ENCODE results near the gene INPP5A. TPM values are rescaled to one million over a fixed set of nuclear protein-coding genes. Genes with fewer than 3 reads are reported as not detected.

INPP5A gene
- total RNA-seq, 1 experiment from 2014 or later, result 12.3 TPM

- no peaks in the 10 kb centered on the region for H3K9me2 ChIP-seq (ENCODE audit: insufficient read depth)
- intact Hi-C loops (cut with micrococcal nuclease), result no loop called here
- ChIA-PET RAD21 (ENCODE audit: low non-redundant PET in 1 of 2, low total read pairs in 2 of 2, uncharacterized antibody in 2 of 2, unreplicated experiment in 2 of 2) (no interaction called here), CTCF (no interaction called here), POLR2A (no interaction called here)
- DNase-seq (ENCODE audit: low read depth, low spot score) (no peak), ATAC-seq (no peak)
- H3K4me3 ChIP-seq (replicated peaks in 1 of 2; ENCODE audit: low read depth in 1 of 2, low read length in 2 of 2), result no peak overlapping the region
- no peaks in the 10 kb centered on the region for H3K79me2 ChIP-seq (ENCODE audit: insufficient read depth, low read length)
- H3K9me3 ChIP-seq (ENCODE audit: control insufficient read depth in 1 of 2, insufficient read depth in 1 of 2, low read depth in 1 of 2, low read length in 2 of 2), result no peaks in the 10 kb centered on the region
- H3K9ac ChIP-seq (ENCODE audit: low read length), result no peak overlapping the region
- BruUV-seq (replicated peaks), result no TSS peak
- H3K4me1 ChIP-seq (ENCODE audit: control insufficient read depth in 1 of 2, insufficient read depth in 2 of 2, low read length in 2 of 2), result no peaks in the 10 kb centered on the region
- H3K4me2 ChIP-seq (ENCODE audit: low read length), result no peak overlapping the region
- H4K20me1 ChIP-seq (ENCODE audit: insufficient read depth), result no peaks in the 10 kb centered on the region
- no peaks in the 10 kb centered on the region for H3K36me3 ChIP-seq (ENCODE audit: control insufficient read depth in 1 of 2, insufficient read depth in 2 of 2, low read length in 2 of 2)
- H3K27me3 ChIP-seq (ENCODE audit: insufficient read depth, low read length), result no peaks in the 10 kb centered on the region
- H2AFZ ChIP-seq (ENCODE audit: low read depth, low read length, poor library complexity, severe bottlenecking), result no peak overlapping the region
- TF ChIP-seq ELF1 (IDR thresholded peaks at IDR 0.05; ENCODE audit: borderline replicate concordance, low read depth) (no peak), EZH2phosphoT487 (IDR thresholded peaks at IDR 0.05; ENCODE audit: borderline replicate concordance) (no peak)
- no peak overlapping the region for H3K27ac ChIP-seq (ENCODE audit: low read depth, low read length)
These were observed 40.8 kb downstream of the INPP5A start for GRCh38 chr10:132578287-132578951.

- no peaks in the 10 kb centered on the region for H3K79me2 ChIP-seq (ENCODE audit: insufficient read depth, low read length)
- no peak overlapping the region for H3K9ac ChIP-seq (ENCODE audit: low read length)
- no peak for DNase-seq (ENCODE audit: low read depth, low spot score)
- intact Hi-C loops (cut with micrococcal nuclease), result no loop called here
- BruUV-seq (replicated peaks), result no TSS peak
- no peak for ATAC-seq
- no peaks in the 10 kb centered on the region for H4K20me1 ChIP-seq (ENCODE audit: insufficient read depth)
- no peaks in the 10 kb centered on the region for H3K27me3 ChIP-seq (ENCODE audit: insufficient read depth, low read length)
- ChIA-PET RAD21 (ENCODE audit: low non-redundant PET in 1 of 2, low total read pairs in 2 of 2, uncharacterized antibody in 2 of 2, unreplicated experiment in 2 of 2) (no interaction called here), CTCF (no interaction called here), POLR2A (no interaction called here)
- H3K4me3 ChIP-seq (replicated peaks in 1 of 2; ENCODE audit: low read depth in 1 of 2, low read length in 2 of 2), result no peak overlapping the region
- H3K4me1 ChIP-seq (ENCODE audit: control insufficient read depth in 1 of 2, insufficient read depth in 2 of 2, low read length in 2 of 2), result no peaks in the 10 kb centered on the region
- no peak overlapping the region for H3K27ac ChIP-seq (ENCODE audit: low read depth, low read length)
- no peaks in the 10 kb centered on the region for H3K9me3 ChIP-seq (ENCODE audit: control insufficient read depth in 1 of 2, insufficient read depth in 1 of 2, low read depth in 1 of 2, low read length in 2 of 2)
- H3K36me3 ChIP-seq (ENCODE audit: control insufficient read depth in 1 of 2, insufficient read depth in 2 of 2, low read length in 2 of 2), result no peaks in the 10 kb centered on the region
- no peak overlapping the region for H3K4me2 ChIP-seq (ENCODE audit: low read length)
- H3K9me2 ChIP-seq (ENCODE audit: insufficient read depth), result no peaks in the 10 kb centered on the region
- H2AFZ ChIP-seq (ENCODE audit: low read depth, low read length, poor library complexity, severe bottlenecking), result no peak overlapping the region
- no peak for TF ChIP-seq SIN3A (IDR thresholded peaks at IDR 0.05; ENCODE audit: low read depth)
- no peak for TF ChIP-seq ZBTB33 (IDR thresholded peaks at IDR 0.05; ENCODE audit: extremely low read depth, insufficient replicate concordance, low read length)
- TF ChIP-seq EGR1 (IDR thresholded peaks at IDR 0.05; ENCODE audit: low read depth), result no peak
- TF ChIP-seq CTCF (IDR thresholded peaks at IDR 0.05 in 2 of 3, conservative IDR thresholded peaks at IDR 0.05 in 1 of 3; ENCODE audit: borderline replicate concordance in 1 of 3, insufficient read depth in 1 of 3, low read depth in 2 of 3, low read length in 2 of 3), result no peak
- no peak for TF ChIP-seq SRF (IDR thresholded peaks at IDR 0.05; ENCODE audit: low read depth)
- no peak for TF ChIP-seq TCF7L2 (IDR thresholded peaks at IDR 0.05; ENCODE audit: borderline replicate concordance, extremely low read depth, insufficient read depth, insufficient read length)
- no peak for TF ChIP-seq ATF3 (IDR thresholded peaks at IDR 0.05)
- no peak for TF ChIP-seq JUND (IDR thresholded peaks at IDR 0.05)
These were observed 41.7 kb downstream of the INPP5A start for GRCh38 chr10:132579027-132579859.
